Measurements from ENCODE around the gene NELL1. TPM values are rescaled to one million over a fixed set of nuclear protein-coding genes. Genes with fewer than 3 reads are reported as not detected.

The NELL1 gene
- total and polyA plus RNA-seq, 9 donors, result 5.5 to 9.9 (median 7.6) TPM

GRCh38 chr11:21428796-21429195, 759.4 kb downstream of the NELL1 start:
- H3K9me3 ChIP-seq (replicated peaks; ENCODE audit: control insufficient read depth, low read depth, low read length), result no peaks in the 10 kb centered on the region
- H3K27me3 ChIP-seq (ENCODE audit: control insufficient read depth, insufficient read depth, low read length), result no peaks in the 10 kb centered on the region
- H3K4me1 ChIP-seq (ENCODE audit: control insufficient read depth, insufficient read depth, low read length), result no peaks in the 10 kb centered on the region
- no peaks in the 10 kb centered on the region for H3K36me3 ChIP-seq (ENCODE audit: control insufficient read depth, insufficient read depth, low read length)
- H3K4me3 ChIP-seq (ENCODE audit: low read length), result no peak overlapping the region
- no peak for DNase-seq
- no CpG with 5 or more reads among the region's 1 CpG for whole genome bisulfite sequencing (ENCODE audit: insufficient coverage)
- no peak overlapping the region for H3K27ac ChIP-seq (ENCODE audit: low read length)

- Histone ChIP-seq H3K36me3 (ENCODE audit: control insufficient read depth, insufficient read depth, low read length) (no peaks in the 10 kb centered on the region), H3K27ac (ENCODE audit: low read length) (no peak overlapping the region), H3K4me1 (ENCODE audit: control insufficient read depth, insufficient read depth, low read length) (no peaks in the 10 kb centered on the region), H3K9me3 (replicated peaks; ENCODE audit: control insufficient read depth, low read depth, low read length) (no peaks in the 10 kb centered on the region), H3K4me3 (ENCODE audit: low read length) (no peak overlapping the region), H3K27me3 (ENCODE audit: control insufficient read depth, insufficient read depth, low read length) (no peaks in the 10 kb centered on the region)
- DNase-seq, result no peak
These were observed 760.0 kb downstream of the NELL1 start for GRCh38 chr11:21429401-21429800.

GRCh38 chr11:21430537-21430936, 761.2 kb downstream of the NELL1 start:
- Histone ChIP-seq H3K4me3 (ENCODE audit: low read length) (no peak overlapping the region), H3K9me3 (replicated peaks; ENCODE audit: control insufficient read depth, low read depth, low read length) (no peaks in the 10 kb centered on the region), H3K4me1 (ENCODE audit: control insufficient read depth, insufficient read depth, low read length) (no peaks in the 10 kb centered on the region), H3K27ac (ENCODE audit: low read length) (no peak overlapping the region), H3K36me3 (ENCODE audit: control insufficient read depth, insufficient read depth, low read length) (no peaks in the 10 kb centered on the region), H3K27me3 (ENCODE audit: control insufficient read depth, insufficient read depth, low read length) (no peaks in the 10 kb centered on the region)
- WGBS (ENCODE audit: insufficient coverage), result 78% methylated on average over 1 of the region's 3 CpGs
- DNase-seq, result no peak

- WGBS (ENCODE audit: insufficient coverage), result 74% methylated on average over 2 of the region's 2 CpGs
- Histone ChIP-seq H3K27me3 (ENCODE audit: control insufficient read depth, insufficient read depth, low read length) (no peaks in the 10 kb centered on the region), H3K36me3 (ENCODE audit: control insufficient read depth, insufficient read depth, low read length) (no peaks in the 10 kb centered on the region), H3K4me3 (ENCODE audit: low read length) (no peak overlapping the region), H3K9me3 (replicated peaks; ENCODE audit: control insufficient read depth, low read depth, low read length) (peaks cover 2% of the 10 kb centered on the region), H3K4me1 (ENCODE audit: control insufficient read depth, insufficient read depth, low read length) (no peaks in the 10 kb centered on the region), H3K27ac (ENCODE audit: low read length) (no peak overlapping the region)
- DNase-seq, result no peak
These were observed 777.7 kb downstream of the NELL1 start for GRCh38 chr11:21446939-21447590.

- H3K36me3 ChIP-seq (ENCODE audit: control insufficient read depth, insufficient read depth, low read length), result no peaks in the 10 kb centered on the region
- no peak overlapping the region for H3K4me3 ChIP-seq (ENCODE audit: low read length)
- H3K4me1 ChIP-seq (ENCODE audit: control insufficient read depth, insufficient read depth, low read length), result no peaks in the 10 kb centered on the region
- no peak for DNase-seq
- H3K9me3 ChIP-seq (replicated peaks; ENCODE audit: control insufficient read depth, low read depth, low read length), result peaks cover 2% of the 10 kb centered on the region
- WGBS (ENCODE audit: insufficient coverage), result no CpG with 5 or more reads among the region's 3 CpGs
- H3K27me3 ChIP-seq (ENCODE audit: control insufficient read depth, insufficient read depth, low read length), result no peaks in the 10 kb centered on the region
- no peak overlapping the region for H3K27ac ChIP-seq (ENCODE audit: low read length)
These were observed 778.5 kb downstream of the NELL1 start for GRCh38 chr11:21447871-21448270.

GRCh38 chr11:21456186-21456585, 786.8 kb downstream of the NELL1 start:
- no CpG with 5 or more reads among the region's 1 CpG for WGBS (ENCODE audit: insufficient coverage)
- no peak overlapping the region for H3K4me3 ChIP-seq (ENCODE audit: low read length)
- no peaks in the 10 kb centered on the region for H3K27me3 ChIP-seq (ENCODE audit: control insufficient read depth, insufficient read depth, low read length)
- no peaks in the 10 kb centered on the region for H3K36me3 ChIP-seq (ENCODE audit: control insufficient read depth, insufficient read depth, low read length)
- H3K27ac ChIP-seq (ENCODE audit: low read length), result no peak overlapping the region
- no peaks in the 10 kb centered on the region for H3K9me3 ChIP-seq (replicated peaks; ENCODE audit: control insufficient read depth, low read depth, low read length)
- H3K4me1 ChIP-seq (ENCODE audit: control insufficient read depth, insufficient read depth, low read length), result no peaks in the 10 kb centered on the region
- no peak for DNase-seq

GRCh38 chr11:21460082-21460481, 790.7 kb downstream of the NELL1 start:
- Histone ChIP-seq H3K9me3 (replicated peaks; ENCODE audit: control insufficient read depth, low read depth, low read length) (no peaks in the 10 kb centered on the region), H3K36me3 (ENCODE audit: control insufficient read depth, insufficient read depth, low read length) (no peaks in the 10 kb centered on the region), H3K27ac (ENCODE audit: low read length) (no peak overlapping the region), H3K27me3 (ENCODE audit: control insufficient read depth, insufficient read depth, low read length) (no peaks in the 10 kb centered on the region), H3K4me1 (ENCODE audit: control insufficient read depth, insufficient read depth, low read length) (no peaks in the 10 kb centered on the region), H3K4me3 (ENCODE audit: low read length) (no peak overlapping the region)
- DNase-seq, result no peak

GRCh38 chr11:21461701-21462100, 792.3 kb downstream of the NELL1 start:
- Histone ChIP-seq H3K27ac (ENCODE audit: low read length) (no peak overlapping the region), H3K4me1 (ENCODE audit: control insufficient read depth, insufficient read depth, low read length) (no peaks in the 10 kb centered on the region), H3K27me3 (ENCODE audit: control insufficient read depth, insufficient read depth, low read length) (no peaks in the 10 kb centered on the region), H3K36me3 (ENCODE audit: control insufficient read depth, insufficient read depth, low read length) (no peaks in the 10 kb centered on the region), H3K9me3 (replicated peaks; ENCODE audit: control insufficient read depth, low read depth, low read length) (no peaks in the 10 kb centered on the region), H3K4me3 (ENCODE audit: low read length) (no peak overlapping the region)
- DNase-seq, result no peak
- 64% methylated on average over 1 of the region's 1 CpG for WGBS (ENCODE audit: insufficient coverage)

GRCh38 chr11:21464601-21465193, 795.3 kb downstream of the NELL1 start:
- Histone ChIP-seq H3K27me3 (ENCODE audit: control insufficient read depth, insufficient read depth, low read length) (no peaks in the 10 kb centered on the region), H3K27ac (ENCODE audit: low read length) (no peak overlapping the region), H3K4me3 (ENCODE audit: low read length) (no peak overlapping the region), H3K4me1 (ENCODE audit: control insufficient read depth, insufficient read depth, low read length) (no peaks in the 10 kb centered on the region), H3K9me3 (replicated peaks; ENCODE audit: control insufficient read depth, low read depth, low read length) (no peaks in the 10 kb centered on the region), H3K36me3 (ENCODE audit: control insufficient read depth, insufficient read depth, low read length) (no peaks in the 10 kb centered on the region)
- WGBS (ENCODE audit: insufficient coverage), result no CpG with 5 or more reads among the region's 2 CpGs
- DNase-seq, result no peak

GRCh38 chr11:21465203-21465602, 795.8 kb downstream of the NELL1 start:
- no peaks in the 10 kb centered on the region for H3K27me3 ChIP-seq (ENCODE audit: control insufficient read depth, insufficient read depth, low read length)
- H3K27ac ChIP-seq (ENCODE audit: low read length), result no peak overlapping the region
- no peaks in the 10 kb centered on the region for H3K36me3 ChIP-seq (ENCODE audit: control insufficient read depth, insufficient read depth, low read length)
- WGBS (ENCODE audit: insufficient coverage), result no CpG with 5 or more reads among the region's 1 CpG
- no peak overlapping the region for H3K4me3 ChIP-seq (ENCODE audit: low read length)
- no peak for DNase-seq
- no peaks in the 10 kb centered on the region for H3K9me3 ChIP-seq (replicated peaks; ENCODE audit: control insufficient read depth, low read depth, low read length)
- H3K4me1 ChIP-seq (ENCODE audit: control insufficient read depth, insufficient read depth, low read length), result no peaks in the 10 kb centered on the region

GRCh38 chr11:21465920-21466319, 796.5 kb downstream of the NELL1 start:
- H3K27ac ChIP-seq (ENCODE audit: low read length), result no peak overlapping the region
- no peaks in the 10 kb centered on the region for H3K36me3 ChIP-seq (ENCODE audit: control insufficient read depth, insufficient read depth, low read length)
- H3K4me3 ChIP-seq (ENCODE audit: low read length), result no peak overlapping the region
- DNase-seq, result no peak
- no peaks in the 10 kb centered on the region for H3K9me3 ChIP-seq (replicated peaks; ENCODE audit: control insufficient read depth, low read depth, low read length)
- no peaks in the 10 kb centered on the region for H3K4me1 ChIP-seq (ENCODE audit: control insufficient read depth, insufficient read depth, low read length)
- 86% methylated on average over 2 of the region's 4 CpGs for WGBS (ENCODE audit: insufficient coverage)
- H3K27me3 ChIP-seq (ENCODE audit: control insufficient read depth, insufficient read depth, low read length), result no peaks in the 10 kb centered on the region
